Kidney epithelial cell (primary cell): ENCODE measurements around the gene AMACR. TPM values are rescaled to one million over a fixed set of nuclear protein-coding genes. Genes with fewer than 3 reads are reported as not detected.

Experiments used
- DNase-seq: peaks from one replicate; pipeline ENCODE4 v3.0.0-alpha.2; 2010; ENCODE audit warnings: low read depth
- H3K27me3 ChIP-seq: 2 replicates; pipeline ENCODE4 v1.6.0; 2011; ENCODE audit warnings: low read length; ENCODE audit not compliant: control insufficient read depth, insufficient read depth
- H3K36me3 ChIP-seq: 2 replicates; pipeline ENCODE4 v1.5.1; 2011; ENCODE audit warnings: low read length; ENCODE audit not compliant: control insufficient read depth, insufficient read depth
- H3K4me3 ChIP-seq: 2 replicates; pipeline ENCODE4 v1.5.1; 2011; ENCODE audit warnings: low read depth, mild to moderate bottlenecking, control low read depth, low read length
- total RNA-seq: library from RNA; depleted of rRNA; stranded (reverse); fragments of >200 nt; gene quantifications from 2 replicates; pipeline ENCODE4 v1.2.3, GENCODE V29; 2015
- TF ChIP-seq, protein P1 (sequence below): IDR thresholded peaks from 2 replicates; pipeline ENCODE4 v1.5.1; 2011; ENCODE audit warnings: mild to moderate bottlenecking, moderate library complexity, low read length, control low read depth, inconsistent platforms; ENCODE audit not compliant: insufficient read depth, poor library complexity, severe bottlenecking

The AMACR gene
- total RNA-seq, 1 donor from 2014 or later: 18.0 TPM

- TF ChIP-seq, protein P1, sequence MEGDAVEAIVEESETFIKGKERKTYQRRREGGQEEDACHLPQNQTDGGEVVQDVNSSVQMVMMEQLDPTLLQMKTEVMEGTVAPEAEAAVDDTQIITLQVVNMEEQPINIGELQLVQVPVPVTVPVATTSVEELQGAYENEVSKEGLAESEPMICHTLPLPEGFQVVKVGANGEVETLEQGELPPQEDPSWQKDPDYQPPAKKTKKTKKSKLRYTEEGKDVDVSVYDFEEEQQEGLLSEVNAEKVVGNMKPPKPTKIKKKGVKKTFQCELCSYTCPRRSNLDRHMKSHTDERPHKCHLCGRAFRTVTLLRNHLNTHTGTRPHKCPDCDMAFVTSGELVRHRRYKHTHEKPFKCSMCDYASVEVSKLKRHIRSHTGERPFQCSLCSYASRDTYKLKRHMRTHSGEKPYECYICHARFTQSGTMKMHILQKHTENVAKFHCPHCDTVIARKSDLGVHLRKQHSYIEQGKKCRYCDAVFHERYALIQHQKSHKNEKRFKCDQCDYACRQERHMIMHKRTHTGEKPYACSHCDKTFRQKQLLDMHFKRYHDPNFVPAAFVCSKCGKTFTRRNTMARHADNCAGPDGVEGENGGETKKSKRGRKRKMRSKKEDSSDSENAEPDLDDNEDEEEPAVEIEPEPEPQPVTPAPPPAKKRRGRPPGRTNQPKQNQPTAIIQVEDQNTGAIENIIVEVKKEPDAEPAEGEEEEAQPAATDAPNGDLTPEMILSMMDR: no peak
- H3K36me3 ChIP-seq: no peaks in the 10 kb centered on the region
- H3K27me3 ChIP-seq: no peaks in the 10 kb centered on the region
- DNase-seq: no peak
- H3K4me3 ChIP-seq: no peak overlapping the region
Measured at GRCh38 chr5:34026089-34026761, 18.4 kb upstream of the AMACR start.

- no peaks in the 10 kb centered on the region for H3K27me3 ChIP-seq
- H3K36me3 ChIP-seq: no peaks in the 10 kb centered on the region
- TF ChIP-seq, protein P1: no peak
- no peak overlapping the region for H3K4me3 ChIP-seq
- no peak for DNase-seq
Measured at GRCh38 chr5:34022121-34022705, 14.4 kb upstream of the AMACR start.

DNA sequence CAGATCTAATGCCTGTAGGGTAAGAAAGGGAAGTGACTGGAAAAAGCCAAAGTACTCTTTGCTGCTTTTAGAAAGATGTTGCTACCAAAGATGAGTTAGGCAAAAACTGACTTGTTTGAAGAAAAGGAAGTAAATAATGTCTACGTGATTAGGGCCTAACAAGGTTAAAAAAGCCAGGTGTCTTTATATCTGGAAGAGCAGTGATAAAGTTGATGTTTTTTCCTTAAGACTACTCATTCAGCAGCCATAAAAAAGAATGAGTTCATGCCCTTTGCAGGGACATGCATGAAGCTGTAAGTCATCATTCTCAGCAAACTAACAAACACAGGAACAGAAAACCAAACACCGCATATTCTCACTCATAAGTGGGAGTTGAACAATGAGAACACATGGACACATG lies 13.5 kb upstream of the AMACR start:
- DNase-seq: no peak
- Histone ChIP-seq H3K27me3 (no peaks in the 10 kb centered on the region), H3K4me3 (no peak overlapping the region), H3K36me3 (no peaks in the 10 kb centered on the region)
- TF ChIP-seq, protein P1: no peak

GRCh38 chr5:34020726-34021125 lies 12.9 kb upstream of the AMACR start:
- Histone ChIP-seq H3K4me3 (no peak overlapping the region), H3K27me3 (no peaks in the 10 kb centered on the region), H3K36me3 (no peaks in the 10 kb centered on the region)
- DNase-seq: no peak
- TF ChIP-seq, protein P1: no peak

DNA sequence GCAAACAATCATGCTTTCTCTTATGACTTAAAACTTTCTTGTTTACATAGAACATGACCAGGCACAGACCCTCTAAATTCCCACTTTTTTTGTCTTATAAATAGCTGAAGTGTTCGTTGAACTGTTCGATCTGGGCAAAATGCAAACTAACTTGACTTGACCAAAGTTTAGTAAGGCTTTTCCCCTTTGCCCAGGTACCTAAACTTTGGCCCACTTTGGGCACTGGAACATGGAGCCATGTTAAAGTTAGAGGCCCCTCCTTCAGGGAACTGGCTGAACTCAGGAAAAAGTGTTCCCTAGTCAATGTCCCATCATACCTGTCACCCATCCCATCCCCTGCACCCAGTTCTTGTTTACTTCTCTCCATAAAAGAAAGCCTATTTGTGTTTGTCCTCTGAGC lies 9.4 kb upstream of the AMACR start:
- H3K4me3 ChIP-seq: no peak overlapping the region
- no peaks in the 10 kb centered on the region for H3K36me3 ChIP-seq
- TF ChIP-seq, protein P1: no peak
- no peaks in the 10 kb centered on the region for H3K27me3 ChIP-seq
- DNase-seq: no peak

GRCh38 chr5:34016750-34017149 lies 8.9 kb upstream of the AMACR start:
- no peaks in the 10 kb centered on the region for H3K27me3 ChIP-seq
- H3K36me3 ChIP-seq: no peaks in the 10 kb centered on the region
- no peak for DNase-seq
- TF ChIP-seq, protein P1: no peak
- no peak overlapping the region for H3K4me3 ChIP-seq
